ENCODE results near the gene TECTB.

- TF ChIP-seq CTCF (conservative IDR thresholded peaks at IDR 0.05 in 1 of 2, IDR thresholded peaks at IDR 0.05 in 1 of 2; ENCODE audit: low read depth in 1 of 2, low read length in 2 of 2) = no peak
- no peak for TF ChIP-seq EZH2 (IDR thresholded peaks at IDR 0.05; ENCODE audit: low read length, missing control alignments)
These were observed 13.7 kb downstream of the TECTB start for GRCh38 chr10:112296908-112297331.
